NCI-H187 (cell line): ENCODE measurements around the gene SCAMP2.

Source experiments
- DNase-seq, 2 experiments: peaks; one replicate each; lab custom pipeline; 2025; lab: John Stamatoyannopoulos, UW

SCAMP2 gene

DNA sequence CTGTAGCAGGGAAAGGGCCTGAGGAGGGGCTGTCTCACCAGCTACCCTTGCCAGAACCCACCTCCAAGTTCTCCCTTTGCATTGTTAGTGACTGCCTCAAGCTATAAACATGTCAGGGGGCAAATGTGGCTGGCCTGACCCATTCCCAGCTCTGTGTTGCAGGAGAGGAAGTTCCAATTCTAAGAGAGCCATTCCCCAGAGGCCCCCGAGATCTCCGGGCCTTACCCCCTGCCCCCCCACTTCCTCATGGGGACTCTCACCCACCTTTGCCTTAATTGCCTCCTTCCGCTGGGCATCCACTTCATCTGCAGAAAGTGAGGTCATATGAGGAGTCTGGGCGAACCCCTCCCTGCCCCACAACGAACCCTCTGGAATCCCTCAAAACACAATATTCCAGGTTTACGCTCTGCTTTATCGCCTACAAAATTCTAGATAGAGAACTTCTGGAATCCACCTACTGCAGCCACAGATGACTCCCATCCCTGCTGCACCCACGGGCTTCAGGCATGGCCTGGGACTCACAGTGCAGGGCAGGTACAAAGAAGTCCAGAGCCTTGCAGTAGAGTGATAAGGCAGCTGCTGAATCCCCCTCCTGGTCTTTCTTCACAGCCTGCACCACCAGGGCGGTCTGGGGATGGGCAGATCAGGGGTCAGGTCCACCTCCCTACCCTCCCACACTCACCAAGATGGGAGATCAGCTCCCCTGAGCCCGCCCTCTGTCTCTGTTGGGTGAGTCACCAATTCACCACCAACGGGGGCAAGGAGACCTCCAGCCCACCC, 34.2 kb downstream of the SCAMP2 start:
- no peak for DNase-seq

DNA sequence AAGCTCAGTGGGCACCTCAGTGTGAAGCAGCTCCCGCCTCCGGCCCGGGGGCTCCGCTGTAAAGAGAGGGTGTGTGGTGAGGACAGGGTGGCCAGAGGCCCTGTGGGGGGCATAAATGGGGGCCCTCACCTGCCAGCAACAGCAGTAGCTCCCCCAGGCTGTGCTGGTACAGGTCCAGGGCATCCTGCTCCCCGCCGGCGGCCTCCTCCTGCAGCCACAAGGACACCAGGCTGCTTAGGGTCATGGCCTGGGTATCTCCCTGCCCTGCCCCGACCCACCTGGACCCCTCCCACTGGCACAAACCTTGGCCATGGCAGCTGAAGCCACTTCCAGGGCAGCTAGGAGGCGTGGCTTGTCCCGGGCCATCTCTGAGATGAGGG, 35.0 kb downstream of the SCAMP2 start:
- DNase-seq, result no peak

DNA sequence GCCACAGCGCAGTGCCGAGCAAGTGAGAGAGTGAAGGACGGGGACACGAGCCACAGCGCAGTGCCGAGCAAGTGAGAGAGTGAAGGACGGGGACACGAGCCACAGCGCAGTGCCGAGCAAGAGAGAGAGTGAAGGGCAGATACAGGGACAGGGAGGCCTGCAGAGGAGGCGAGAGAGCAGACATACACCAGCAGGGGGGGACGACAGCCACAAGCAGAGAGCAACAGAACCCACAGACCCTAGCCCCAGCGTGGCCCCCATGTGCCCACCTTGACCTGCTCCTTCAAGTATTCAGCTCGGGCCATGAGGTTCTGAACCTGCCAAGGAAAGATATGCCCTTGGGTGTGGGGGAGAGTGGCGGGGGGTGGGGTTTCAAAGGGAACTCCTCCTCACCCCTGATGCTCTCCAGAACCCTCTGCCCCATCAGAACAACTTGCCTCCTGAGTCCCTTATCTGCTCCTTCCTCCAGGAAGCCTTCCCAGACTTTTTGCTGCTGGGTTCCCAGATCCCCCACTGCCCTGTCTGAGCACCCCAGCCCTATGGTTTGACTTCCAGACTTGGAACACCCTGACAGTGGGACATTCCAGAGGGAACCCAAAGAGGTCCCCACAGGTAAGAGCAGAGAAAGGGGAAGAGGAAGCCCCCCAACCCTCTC, 35.6 kb downstream of the SCAMP2 start:
- DNase-seq, result no peak

DNA sequence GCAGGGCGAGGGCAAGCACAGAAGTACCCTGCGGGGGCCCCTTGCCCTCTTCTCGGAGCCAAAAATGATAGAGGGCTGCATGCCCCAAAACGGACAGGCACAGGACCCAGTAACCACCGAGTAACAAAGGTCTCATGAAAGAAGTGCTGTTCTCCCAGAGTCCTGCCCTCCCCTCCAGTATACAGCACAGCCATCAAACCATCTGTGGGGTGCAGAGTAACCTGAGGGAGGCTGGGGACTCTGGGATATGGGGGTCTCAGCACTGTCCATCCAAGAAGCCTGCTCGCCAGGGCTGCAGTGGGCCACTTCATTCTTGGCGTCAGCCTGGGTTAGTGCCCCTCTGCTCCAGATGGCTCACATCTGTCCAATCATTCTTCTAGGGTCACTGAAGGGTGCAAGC, 36.3 kb downstream of the SCAMP2 start:
- no peak for DNase-seq

DNA sequence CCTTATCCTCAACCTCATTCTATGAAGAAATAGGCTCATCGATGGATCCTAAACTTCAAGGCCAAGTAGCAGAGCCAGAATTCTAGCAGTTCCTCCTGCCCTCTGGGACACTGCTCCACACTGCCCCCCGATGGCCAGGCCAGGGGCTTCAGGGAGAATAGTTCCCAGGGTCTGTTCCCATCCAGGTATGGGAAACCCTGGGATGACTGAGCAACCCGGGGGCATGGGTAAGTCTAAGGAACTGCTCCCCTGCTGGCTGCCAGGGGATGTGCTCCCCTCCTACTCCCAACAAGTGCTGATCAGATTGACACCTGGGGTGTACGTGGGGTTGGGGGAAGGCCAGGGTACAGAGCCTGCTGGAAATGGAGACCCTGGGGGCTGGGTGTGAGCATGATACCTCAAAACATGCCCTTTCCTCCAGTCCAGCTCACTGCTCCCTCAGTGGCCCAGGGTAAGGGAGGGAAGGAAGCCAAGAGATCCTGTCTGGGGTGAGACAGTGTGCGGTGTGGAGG, 37.8 kb downstream of the SCAMP2 start:
- peak in 1 of 2 experiments; percentile 4 for DNase-seq

DNA sequence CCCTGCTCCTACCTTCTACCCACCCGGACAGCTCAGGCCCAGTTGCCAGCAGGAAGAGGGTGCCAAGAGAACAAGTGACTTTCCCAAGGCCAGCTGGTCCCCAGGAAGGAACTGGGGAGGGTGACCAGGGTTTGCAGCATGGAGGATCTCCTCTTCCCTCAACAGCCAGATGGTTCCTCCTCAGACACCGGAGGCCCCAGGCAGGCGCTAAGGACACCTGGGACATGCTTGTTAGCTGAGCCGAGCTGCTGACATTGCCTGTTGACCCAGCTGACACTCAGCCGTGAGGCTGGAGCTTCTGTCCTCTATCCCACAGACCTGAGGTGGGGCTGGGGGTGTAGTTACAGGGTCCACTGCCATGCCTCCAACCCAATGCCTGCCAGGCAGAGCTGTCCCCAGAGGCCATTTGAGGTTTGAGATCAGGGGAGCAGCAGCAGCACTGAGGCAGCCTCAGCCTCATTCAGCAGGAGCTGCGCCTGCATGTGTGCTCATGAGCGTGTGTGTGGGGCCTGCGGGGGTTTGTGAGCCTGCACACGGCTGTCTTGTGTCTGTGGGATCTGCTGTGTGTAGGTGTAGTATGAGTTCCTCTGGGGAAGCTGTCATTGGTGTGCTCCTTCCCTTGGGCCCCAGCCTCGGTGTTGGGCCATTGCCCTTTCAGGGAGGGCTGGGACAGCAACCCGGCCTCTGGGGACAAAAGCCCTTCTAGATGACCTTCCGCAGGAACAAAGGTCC, 39.6 kb downstream of the SCAMP2 start:
- no peak for DNase-seq

DNA sequence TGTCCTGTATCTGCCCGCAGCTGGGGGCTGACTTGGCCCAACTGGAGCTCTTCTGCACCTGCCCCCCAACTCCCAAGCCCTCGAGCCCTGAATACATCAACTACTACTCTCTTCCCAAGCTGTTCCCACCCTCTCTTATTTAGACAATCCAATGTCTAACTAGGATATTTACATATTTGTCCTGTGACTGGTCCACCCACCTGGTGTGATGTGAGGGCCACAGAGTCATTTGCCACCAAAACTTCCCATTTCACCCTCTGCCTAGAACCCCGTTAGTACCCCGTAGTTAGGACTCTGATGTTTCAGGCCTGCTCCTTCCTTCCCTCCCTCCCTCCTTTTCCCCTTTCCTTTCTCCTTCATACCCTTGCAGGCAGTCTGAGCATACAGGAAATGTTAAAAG, 40.3 kb downstream of the SCAMP2 start:
- no peak for DNase-seq

DNA sequence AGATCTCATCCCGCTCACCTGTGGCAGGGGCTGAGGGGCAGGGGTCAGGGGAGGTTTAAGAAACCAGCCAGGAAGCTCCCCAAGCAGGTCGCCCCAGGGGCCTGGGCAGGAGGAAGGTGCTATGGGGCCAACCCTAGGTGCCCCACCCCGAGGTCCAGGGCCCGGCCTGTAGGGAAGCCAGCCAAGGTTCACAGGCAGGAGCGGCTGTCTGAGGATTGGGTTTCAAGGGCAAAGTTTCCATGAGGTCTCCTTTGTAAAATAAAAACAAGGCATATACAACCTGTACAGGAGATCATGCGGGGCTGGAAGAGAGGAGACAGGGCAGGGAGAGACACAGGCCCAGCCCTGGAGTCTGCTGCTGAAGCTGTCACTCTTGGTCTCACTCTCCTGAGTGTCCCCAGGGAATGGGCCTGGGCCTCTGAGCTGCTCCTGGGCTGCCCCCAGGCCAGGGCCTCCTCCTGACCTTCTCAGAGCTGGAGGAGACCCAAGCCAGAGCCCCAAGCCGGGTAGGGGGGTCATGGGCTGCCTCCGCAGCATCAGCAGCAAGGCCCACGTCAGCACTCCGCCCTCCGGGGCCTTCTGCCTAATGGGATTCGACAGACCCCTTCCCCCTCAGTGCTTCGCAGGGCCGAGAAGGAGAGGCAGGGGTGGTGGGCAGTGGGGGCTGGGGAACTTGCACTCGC, 41.2 kb downstream of the SCAMP2 start:
- no peak for DNase-seq

DNA sequence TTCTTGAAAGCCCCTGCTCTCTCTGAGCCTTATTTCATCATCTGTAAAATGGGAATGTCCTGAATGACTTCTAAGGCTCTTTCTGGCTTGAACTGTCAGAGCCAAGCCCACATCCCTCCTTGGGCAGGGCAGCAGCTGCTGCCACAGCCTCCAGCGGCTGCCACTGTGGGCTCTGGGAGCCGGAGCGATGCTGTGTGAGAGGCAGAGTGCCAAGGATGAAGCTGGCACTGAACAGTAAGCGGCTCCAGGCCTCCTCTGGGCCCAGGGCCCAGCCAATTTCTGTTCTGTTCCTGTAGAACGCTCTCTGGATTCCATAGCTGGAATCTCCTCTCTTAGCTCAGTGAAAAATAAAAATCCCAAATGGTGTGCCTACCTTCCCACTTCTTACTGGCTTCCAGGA, 42.3 kb downstream of the SCAMP2 start:
- no peak for DNase-seq

DNA sequence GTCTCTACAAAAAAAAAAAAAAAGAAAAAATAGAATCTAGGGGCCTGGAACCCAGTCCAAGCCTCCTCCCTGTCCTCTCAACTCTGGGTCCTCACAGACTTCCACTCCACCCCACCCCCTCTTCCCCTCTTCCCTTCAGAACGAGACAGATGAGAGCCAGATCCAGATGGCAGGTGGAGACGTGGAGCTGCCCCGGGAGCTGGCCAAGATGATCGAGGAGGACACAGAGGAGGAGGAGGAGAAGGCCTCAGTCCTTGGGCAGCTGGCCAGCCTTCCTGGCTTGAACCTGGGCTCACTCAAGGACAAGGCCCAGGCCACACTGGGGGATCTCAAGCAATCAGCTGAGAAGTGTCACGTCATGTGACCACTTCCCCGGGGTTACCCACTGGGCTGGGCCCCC, 43.2 kb downstream of the SCAMP2 start:
- DNase-seq, result no peak

DNA sequence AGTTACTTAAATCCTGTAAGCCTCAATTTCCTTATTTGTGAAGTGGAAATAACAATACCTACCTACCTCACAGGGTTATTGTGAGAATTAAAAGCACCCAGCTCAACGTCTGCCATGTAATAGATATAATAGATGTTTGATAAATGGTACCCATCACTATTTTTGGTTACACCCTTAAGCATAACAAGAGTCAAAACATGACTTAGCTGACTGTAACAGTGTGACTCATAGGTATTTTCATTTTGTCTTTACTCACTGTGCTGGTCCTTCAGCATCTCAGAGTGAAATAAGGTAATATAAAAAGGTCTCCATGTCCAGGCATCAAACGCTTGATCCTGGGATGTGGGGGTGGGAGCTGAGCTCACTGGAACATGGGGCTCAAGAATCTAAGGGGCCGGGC, 43.7 kb downstream of the SCAMP2 start:
- DNase-seq, result no peak

DNA sequence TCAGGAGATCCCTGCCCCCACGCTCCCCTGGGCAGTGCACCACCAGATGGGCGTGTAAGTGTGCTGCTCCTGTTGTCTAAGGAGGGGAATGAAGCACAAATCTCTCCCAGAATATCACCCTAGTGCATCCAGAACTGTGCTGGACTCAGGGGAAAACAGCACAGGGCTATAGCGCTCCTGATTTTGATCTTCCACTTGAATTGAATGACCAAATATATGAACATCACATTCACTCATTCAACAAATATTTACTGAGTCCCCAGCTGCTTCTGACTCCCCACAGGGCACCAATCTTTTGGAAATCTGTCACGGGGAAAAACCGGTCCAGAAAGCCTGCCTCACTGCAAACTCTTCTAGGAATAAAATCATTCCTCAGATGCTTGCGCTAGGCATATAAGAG, 44.3 kb downstream of the SCAMP2 start:
- DNase-seq, result no peak

DNA sequence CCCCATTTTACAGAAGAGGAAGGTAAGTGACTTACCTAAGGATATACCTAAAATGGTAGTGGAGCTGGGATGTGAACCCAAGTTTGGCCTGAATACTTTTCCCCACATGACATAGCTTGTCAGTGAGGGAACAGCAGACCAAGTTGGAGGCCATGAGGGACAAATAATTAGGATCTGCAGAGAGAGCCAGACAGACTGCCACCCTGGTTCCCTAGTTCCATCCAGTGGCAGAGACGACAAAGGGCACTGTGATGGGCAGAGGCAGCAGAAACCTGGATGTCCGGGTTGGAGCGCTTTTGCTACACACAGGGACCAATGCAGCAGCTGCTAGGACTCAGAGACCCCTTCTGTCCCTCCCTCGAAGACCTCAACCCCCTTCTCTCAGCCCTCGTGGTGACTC, 45.6 kb downstream of the SCAMP2 start:
- no peak for DNase-seq

DNA sequence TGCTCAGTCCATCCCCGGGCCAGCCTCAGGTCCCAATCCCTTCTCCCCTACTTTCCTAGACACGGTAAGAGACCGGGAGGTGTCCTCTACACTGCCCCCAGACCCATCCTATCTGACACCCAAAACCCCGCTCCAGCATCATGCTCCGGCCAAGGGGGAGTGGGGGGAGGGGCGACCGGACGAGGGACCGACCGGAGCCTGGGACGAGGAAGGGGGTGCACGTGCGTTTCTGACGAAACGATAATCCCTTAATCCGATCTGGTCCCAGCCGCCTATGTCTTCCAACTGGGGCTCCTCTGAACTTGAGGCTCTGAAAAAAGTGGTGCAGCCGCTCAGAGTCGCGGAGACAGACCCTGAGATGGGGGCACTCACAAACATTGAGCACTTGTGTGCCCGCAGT, 46.2 kb downstream of the SCAMP2 start:
- no peak for DNase-seq

DNA sequence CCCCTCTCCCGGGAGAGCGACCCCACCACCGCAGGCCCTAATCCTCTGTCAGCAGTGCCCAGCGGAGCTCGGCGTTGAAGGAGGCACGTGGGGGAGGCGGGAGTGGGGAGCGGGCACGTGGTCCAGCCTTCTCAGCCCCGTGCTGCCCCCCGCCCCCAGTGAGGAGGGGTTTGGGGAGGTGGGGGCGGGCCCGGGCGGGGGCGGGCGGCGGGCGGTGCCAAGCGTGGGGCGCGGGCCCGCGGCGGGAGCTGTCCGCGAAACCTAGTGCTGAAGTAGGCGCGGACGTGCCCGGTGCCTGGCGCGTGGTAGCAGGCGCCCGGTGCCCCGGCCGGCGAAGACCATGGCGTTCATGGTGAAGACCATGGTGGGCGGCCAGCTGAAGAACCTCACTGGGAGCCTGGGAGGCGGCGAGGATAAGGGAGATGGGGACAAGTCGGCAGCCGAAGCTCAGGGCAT, 46.8 kb downstream of the SCAMP2 start, which contains the start of gene CPLX3:
TSS of gene CPLX3 (plus strand) at position 264 of the 456 bp plus-strand sequence. CDS start at position 341, 77 bp downstream.
- no peak for DNase-seq

DNA sequence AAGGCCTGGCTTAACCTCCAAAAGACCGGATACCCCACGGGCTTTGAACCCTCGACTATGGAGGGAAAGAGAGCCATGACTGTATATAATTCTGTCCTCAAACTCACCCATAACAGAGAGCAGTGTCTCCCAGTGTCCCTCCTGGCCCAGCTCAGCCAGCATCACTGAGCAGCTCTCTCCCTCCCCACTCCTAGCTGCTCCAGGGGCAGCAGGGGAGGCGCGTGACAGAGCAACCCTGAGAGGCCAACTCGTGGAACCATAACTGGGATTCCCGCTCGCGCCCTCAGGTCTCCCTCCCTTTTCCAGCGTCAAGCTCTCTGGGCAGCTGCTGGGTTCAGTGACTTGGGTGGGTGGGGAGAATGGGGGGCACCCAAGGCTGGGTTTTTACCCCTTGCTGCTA, 47.3 kb downstream of the SCAMP2 start:
- DNase-seq, result no peak

DNA sequence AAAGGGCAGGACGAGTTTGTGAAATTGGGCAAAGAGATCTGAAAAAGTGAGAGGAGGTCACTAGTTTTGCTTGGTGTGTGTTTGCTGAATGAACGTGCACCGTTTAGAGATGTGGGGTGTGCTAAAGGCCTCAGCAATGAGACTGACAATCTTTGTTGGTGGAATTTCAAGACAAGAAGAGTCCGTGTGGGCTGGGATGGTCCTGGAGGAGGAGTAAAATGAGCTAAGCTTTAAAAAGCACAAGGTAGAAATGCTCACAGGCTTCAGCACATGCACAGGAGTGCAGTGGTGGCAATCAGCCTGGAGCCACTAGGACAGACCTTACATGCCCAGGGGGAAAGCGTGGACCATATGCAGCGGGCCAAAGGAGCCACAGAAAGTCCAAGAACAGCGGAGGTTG, 48.2 kb downstream of the SCAMP2 start:
- DNase-seq, result no peak

DNA sequence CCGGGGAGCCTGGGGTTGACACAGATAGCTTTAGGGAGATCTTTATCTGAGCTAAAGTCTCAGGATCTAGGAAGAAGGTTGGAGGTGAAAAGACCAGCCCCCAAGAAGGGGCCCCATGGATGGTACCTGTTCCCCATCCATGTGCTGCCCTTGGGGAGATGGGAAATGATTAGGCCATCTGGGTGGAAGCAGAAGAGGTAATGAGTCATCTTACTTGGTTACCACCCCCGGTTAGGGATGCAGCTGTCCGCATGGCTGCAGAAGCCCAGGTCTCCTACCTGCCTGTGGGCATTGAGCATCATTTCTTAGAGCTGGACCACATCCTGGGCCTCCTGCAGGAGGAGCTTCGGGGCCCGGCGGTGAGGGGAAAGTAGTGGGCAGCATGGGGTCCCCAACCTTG, 49.8 kb downstream of the SCAMP2 start:
- no peak for DNase-seq

DNA sequence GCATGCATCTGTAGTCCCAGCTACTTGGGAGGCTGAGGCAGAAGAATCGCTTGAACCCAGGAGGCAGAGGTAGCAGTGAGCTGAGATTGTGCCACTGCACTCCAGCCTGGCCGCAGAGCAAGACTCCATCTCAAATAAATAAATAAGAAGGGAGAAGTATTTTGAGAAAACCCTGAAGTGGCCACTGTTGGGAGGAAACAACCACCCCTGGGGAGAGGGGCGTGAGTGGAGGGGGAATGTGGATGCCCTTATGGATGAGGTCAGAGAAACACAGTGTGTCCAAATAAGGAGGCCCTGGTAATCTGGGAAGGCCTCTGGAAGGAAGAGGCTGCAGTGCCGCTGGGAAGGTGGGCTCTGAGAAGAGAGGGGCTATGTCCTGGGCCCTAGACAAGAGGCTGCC, 50.9 kb downstream of the SCAMP2 start:
- DNase-seq, result no peak

DNA sequence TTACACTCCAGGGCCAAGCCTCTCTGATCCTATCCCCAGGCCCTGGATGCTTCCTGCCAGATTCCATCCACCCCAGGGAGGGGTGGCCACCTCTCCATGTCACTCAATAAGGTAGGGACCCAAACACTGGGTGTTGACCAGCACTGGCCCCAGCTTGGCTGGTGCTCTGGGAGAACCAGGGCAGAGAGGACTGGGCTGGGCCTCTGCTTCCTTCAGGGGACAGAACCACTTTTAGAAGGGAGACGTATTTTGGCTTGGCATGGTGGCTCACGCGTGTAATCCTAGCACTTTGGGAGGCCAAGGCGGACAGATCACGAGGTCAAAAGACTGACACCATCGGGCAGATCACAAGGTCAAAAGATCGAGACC, 51.4 kb downstream of the SCAMP2 start:
- no peak for DNase-seq

DNA sequence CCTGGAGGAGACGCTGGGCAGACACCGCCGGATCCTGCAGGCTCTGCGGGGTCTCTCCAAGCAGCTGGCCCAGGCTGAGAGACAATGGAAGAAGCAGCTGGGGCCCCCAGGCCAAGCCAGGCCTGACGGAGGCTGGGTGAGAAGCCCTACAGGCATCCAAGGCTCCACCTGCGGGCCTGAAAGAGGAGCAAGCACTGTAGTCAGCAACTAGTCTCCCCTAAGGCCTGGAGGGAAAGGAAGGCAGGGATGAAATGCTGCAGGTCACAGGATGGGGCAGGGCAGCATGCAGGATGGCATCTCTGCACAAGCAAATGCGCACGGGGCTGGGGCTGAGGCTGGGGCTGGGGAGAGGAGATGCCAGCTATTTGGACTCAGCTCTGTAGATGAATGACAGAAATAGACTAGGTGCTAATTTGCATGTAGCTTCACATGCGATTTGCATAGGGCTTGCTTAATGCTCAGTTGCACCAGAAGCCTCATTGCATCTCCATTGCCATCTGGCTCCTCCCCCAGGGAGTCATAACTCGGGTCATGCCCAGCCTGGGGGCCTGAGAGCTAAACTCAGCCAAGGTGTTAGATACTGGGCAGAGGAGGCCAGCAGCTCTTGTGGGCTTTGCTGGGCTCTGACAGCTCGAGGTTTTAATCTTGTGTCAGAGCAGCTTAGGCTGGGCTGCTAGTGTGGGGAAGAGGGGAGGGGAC, 51.9 kb downstream of the SCAMP2 start:
- DNase-seq, result no peak

DNA sequence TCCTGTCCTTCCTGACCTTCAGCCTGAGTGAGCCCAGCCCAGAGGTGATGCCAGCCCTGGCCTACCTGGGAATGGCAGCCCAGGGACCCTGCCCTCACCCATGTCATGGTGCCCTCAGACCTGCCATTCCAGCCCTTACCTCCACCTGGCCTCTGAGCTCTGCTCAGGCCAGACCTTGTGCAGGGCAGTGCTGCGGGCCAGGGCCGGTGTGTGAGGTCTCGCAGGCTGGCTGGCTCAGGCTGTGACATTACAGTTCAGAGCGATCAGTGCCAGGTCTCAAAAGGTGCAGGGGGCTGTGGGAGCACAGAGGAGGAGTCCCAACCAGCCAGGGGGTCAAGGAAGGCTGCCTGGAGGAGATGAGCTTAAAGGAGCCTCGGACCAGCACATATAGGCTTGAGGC, 53.1 kb downstream of the SCAMP2 start:
- no peak for DNase-seq
